ENCODE results near the gene CELA2A. TPM values are rescaled to one million over a fixed set of nuclear protein-coding genes. Genes with fewer than 3 reads are reported as not detected.
"Not testable (repeated sequence)": the region's sequence is repeated elsewhere in the genome, so short reads cannot be mapped to it uniquely, and the experiment has no call there.

CELA2A gene
- total RNA-seq, 1 donor from 2014 or later: not detected

GRCh38 chr1:15425521-15425920 is 31.0 kb upstream of the CELA2A start:
- DNase-seq: no peak

- DNase-seq: peak; percentile 83
Measured at GRCh38 chr1:15425958-15426357, 30.6 kb upstream of the CELA2A start.

- DNase-seq: peak; percentile 62
Measured at GRCh38 chr1:15426492-15427279, 29.8 kb upstream of the CELA2A start.

GRCh38 chr1:15427280-15427666 is 29.3 kb upstream of the CELA2A start:
- peak; percentile 37 for DNase-seq

- DNase-seq: not testable (repeated sequence)
Measured at GRCh38 chr1:15428252-15428651, 28.3 kb upstream of the CELA2A start.

GRCh38 chr1:15428815-15429435 is 27.6 kb upstream of the CELA2A start:
- no peak for DNase-seq

- no peak for DNase-seq
Measured at GRCh38 chr1:15429701-15430149, 26.8 kb upstream of the CELA2A start.

GRCh38 chr1:15430787-15431570 is 25.6 kb upstream of the CELA2A start:
- peak; percentile 85 for DNase-seq

GRCh38 chr1:15431571-15431948 is 25.0 kb upstream of the CELA2A start:
- no peak for DNase-seq

- DNase-seq: peak; percentile 95
Measured at GRCh38 chr1:15432324-15432723, 24.2 kb upstream of the CELA2A start.

GRCh38 chr1:15433471-15433870 is 23.1 kb upstream of the CELA2A start:
- no peak for DNase-seq

GRCh38 chr1:15434739-15435138 is 21.8 kb upstream of the CELA2A start:
- DNase-seq: not testable (repeated sequence)

- DNase-seq: no peak
Measured at GRCh38 chr1:15435239-15436077, 21.1 kb upstream of the CELA2A start.

GRCh38 chr1:15436881-15437442 is 19.6 kb upstream of the CELA2A start:
- no peak for DNase-seq

GRCh38 chr1:15439325-15439724 is 17.2 kb upstream of the CELA2A start:
- no peak for DNase-seq

GRCh38 chr1:15440357-15440756 is 16.2 kb upstream of the CELA2A start:
- no peak for DNase-seq

GRCh38 chr1:15441247-15441646 is 15.3 kb upstream of the CELA2A start:
- DNase-seq: no peak

GRCh38 chr1:15442119-15442518 is 14.4 kb upstream of the CELA2A start:
- no peak for DNase-seq

- DNase-seq: no peak
Measured at GRCh38 chr1:15442759-15443158, 13.8 kb upstream of the CELA2A start.

GRCh38 chr1:15443281-15443680 is 13.3 kb upstream of the CELA2A start:
- DNase-seq: no peak

- DNase-seq: no peak
Measured at GRCh38 chr1:15444468-15445389, 11.8 kb upstream of the CELA2A start.
